SU-DHL-6 (cell line): ENCODE data around the gene RPL35A.

ENCODE experiments used
- H2AFZ ChIP-seq: fragments of 200-600 bp; sonication (generic); 2 replicates; pipeline ENCODE4 v1.6.1; 2014; ENCODE audit warnings: low read depth, mild to moderate bottlenecking, moderate library complexity, mixed read lengths, antibody characterized with exemption, low read length; ENCODE audit not compliant: severe bottlenecking
- H3F3A ChIP-seq: fragments of 200-600 bp; shearing (Covaris generic); 2 replicates; pipeline ENCODE4 v1.6.0; 2016; ENCODE audit warnings: antibody characterized with exemption, mild to moderate bottlenecking; ENCODE audit not compliant: insufficient read depth
- H3K27ac ChIP-seq: fragments of 200-600 bp; sonication (generic); 2 replicates; pipeline ENCODE4 v1.5.1; 2016; ENCODE audit warnings: low read depth, mild to moderate bottlenecking, low read length, moderate library complexity, mixed read lengths
- H3K27me3 ChIP-seq: fragments of 200-600 bp; sonication (generic), shearing (Covaris generic); 2 replicates; pipeline ENCODE4 v1.6.0; 2014; ENCODE audit warnings: mild to moderate bottlenecking, low read length
- H3K36me3 ChIP-seq: fragments of 200-600 bp; sonication (generic); 2 replicates; pipeline ENCODE4 v1.6.1; 2014; ENCODE audit warnings: mild to moderate bottlenecking, low read length, mixed read lengths
- H3K4me2 ChIP-seq: fragments of 300-600, 200-600 bp; shearing (Covaris generic), sonication (generic); 2 replicates; pipeline ENCODE4 v1.6.0; 2014; ENCODE audit warnings: low read length, low read depth, mild to moderate bottlenecking; ENCODE audit not compliant: poor library complexity, severe bottlenecking
- H3K4me3 ChIP-seq: fragments of 200-600 bp; sonication (generic); 2 replicates; pipeline ENCODE4 v1.5.1; 2014; ENCODE audit warnings: antibody characterized with exemption, low read length, mild to moderate bottlenecking, mixed read lengths; ENCODE audit not compliant: insufficient read depth, poor library complexity, severe bottlenecking
- H3K79me2 ChIP-seq: fragments of 200-600 bp; sonication (generic); 2 replicates; pipeline ENCODE4 v1.6.1; 2014; ENCODE audit warnings: mild to moderate bottlenecking, low read length, moderate library complexity; ENCODE audit not compliant: insufficient read depth
- H3K9ac ChIP-seq: fragments of 200-600 bp; sonication (generic); 2 replicates; pipeline ENCODE4 v1.7.0; 2014; ENCODE audit warnings: mild to moderate bottlenecking, low read length
- H3K9me2 ChIP-seq: fragments of 200-600 bp; sonication (generic); replicated peaks from 2 replicates; pipeline ENCODE4 v1.6.1; 2014; ENCODE audit warnings: low read length; ENCODE audit not compliant: insufficient read depth
- H3K9me3 ChIP-seq: fragments of 200-600 bp; sonication (generic); 2 replicates; pipeline ENCODE4 v1.6.1; 2014; ENCODE audit warnings: low read length, mixed read lengths; ENCODE audit not compliant: insufficient read depth
- H4K20me1 ChIP-seq: fragments of 200-600 bp; sonication (generic); 2 replicates; pipeline ENCODE4 v1.6.1; 2014; ENCODE audit warnings: low read depth, mild to moderate bottlenecking, antibody characterized with exemption, low read length, moderate library complexity, mixed read lengths
- EZH2phosphoT487 ChIP-seq: fragments of 200-600 bp; sonication (generic), shearing (Covaris generic); conservative IDR thresholded peaks from 2 replicates; pipeline ENCODE4 v1.6.1; 2018; ENCODE audit warnings: mild to moderate bottlenecking, antibody characterized with exemption, low read length, moderate library complexity, mixed read lengths
- TF ChIP-seq, protein P1 (sequence below): fragments of 200-600 bp; sonication (generic); IDR thresholded peaks from one replicate; pipeline ENCODE4 v1.5.1; 2017; ENCODE audit warnings: antibody characterized with exemption, mild to moderate bottlenecking, low read length, moderate library complexity; ENCODE audit not compliant: insufficient read depth, poor library complexity, severe bottlenecking

Gene RPL35A

DNA sequence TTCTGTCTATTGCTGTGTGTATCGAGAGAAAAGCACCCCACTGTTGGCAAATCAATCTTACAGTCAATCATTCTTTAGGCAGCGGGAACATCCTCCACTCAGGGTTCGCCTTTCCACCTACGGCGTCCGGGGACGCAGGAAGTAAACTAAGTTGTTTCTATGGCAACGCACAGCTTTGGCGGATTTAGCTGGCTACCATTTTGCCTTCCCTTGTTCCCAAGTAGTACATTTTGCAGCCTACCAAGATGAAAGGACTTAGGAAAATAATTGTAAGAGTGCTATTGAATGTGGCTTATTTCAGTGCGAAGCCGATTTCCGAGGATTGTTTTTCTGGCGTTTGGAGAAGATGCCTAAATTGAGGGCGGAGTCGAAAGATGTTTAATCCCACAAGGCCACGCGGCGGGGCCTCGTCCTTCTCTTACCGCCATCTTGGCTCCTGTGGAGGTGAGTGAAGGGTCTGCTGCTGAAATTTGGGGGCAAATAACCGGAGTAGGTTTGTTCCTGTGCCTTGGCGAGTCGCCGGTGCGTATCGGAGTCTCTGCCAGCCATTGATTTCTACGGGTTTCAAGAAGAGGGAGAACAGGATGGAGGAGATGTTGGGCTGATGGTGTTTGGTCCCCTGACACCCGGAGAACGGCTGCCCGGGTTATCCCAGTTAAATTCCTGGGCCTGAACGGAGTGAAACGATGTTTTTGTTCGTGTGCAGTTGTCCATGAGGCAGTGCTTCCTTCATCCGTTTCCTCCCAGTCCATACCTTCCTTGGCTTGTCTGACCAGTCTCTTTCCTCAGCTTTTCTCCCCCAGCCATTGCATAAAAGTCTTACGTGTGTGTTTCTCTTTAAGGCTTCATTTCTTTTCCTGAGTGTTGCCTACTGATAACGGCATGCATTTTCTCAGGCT is at the start of gene RPL35A:
RPL35A (plus strand) TSS at position 413 of the 899 bp plus-strand sequence. CDS start 778 bp downstream, outside the sequence.
- peaks cover 33% of the 10 kb centered on the region for H3F3A ChIP-seq
- no peaks in the 10 kb centered on the region for H3K9me2 ChIP-seq
- H2AFZ ChIP-seq: peak within 1 kb of the TSS; percentile 48
- H4K20me1 ChIP-seq: peaks cover 13% of the 10 kb centered on the region; the same call in 1 of the 2 replicates
- no peaks in the 10 kb centered on the region for H3K9me3 ChIP-seq
- peak within 1 kb of the TSS; percentile 87 for H3K4me2 ChIP-seq
- peak within 1 kb of the TSS; percentile 99 for H3K4me3 ChIP-seq
- no peak for TF ChIP-seq EZH2phosphoT487
- TF ChIP-seq, protein P1, sequence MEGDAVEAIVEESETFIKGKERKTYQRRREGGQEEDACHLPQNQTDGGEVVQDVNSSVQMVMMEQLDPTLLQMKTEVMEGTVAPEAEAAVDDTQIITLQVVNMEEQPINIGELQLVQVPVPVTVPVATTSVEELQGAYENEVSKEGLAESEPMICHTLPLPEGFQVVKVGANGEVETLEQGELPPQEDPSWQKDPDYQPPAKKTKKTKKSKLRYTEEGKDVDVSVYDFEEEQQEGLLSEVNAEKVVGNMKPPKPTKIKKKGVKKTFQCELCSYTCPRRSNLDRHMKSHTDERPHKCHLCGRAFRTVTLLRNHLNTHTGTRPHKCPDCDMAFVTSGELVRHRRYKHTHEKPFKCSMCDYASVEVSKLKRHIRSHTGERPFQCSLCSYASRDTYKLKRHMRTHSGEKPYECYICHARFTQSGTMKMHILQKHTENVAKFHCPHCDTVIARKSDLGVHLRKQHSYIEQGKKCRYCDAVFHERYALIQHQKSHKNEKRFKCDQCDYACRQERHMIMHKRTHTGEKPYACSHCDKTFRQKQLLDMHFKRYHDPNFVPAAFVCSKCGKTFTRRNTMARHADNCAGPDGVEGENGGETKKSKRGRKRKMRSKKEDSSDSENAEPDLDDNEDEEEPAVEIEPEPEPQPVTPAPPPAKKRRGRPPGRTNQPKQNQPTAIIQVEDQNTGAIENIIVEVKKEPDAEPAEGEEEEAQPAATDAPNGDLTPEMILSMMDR: no peak
- H3K9ac ChIP-seq: peak within 1 kb of the TSS; percentile 94
- H3K27me3 ChIP-seq: no peaks in the 10 kb centered on the region
- H3K36me3 ChIP-seq: peaks cover 28% of the 10 kb centered on the region
- peaks cover 34% of the 10 kb centered on the region for H3K79me2 ChIP-seq
- H3K27ac ChIP-seq: peak within 1 kb of the TSS; percentile 74

DNA sequence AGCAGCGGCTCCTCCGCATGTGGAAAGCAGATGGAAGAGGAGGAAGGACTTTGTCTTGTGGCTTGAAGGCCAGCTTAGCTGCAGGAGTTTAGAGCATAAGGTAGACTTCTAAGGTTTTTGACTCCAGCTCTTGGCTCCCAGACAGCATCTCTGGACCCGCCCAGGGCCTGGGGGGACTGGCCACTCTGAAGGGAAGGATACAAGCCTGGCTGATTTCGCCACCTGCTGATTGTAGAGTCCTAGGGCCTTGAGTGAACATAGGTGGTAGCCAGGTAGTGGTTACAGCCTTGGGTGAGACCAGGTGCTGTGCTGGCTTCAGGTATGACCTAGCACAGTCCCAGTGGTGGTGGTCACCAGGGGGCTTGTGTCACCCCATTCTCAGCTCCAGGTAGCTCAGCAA is 48.4 kb upstream of the RPL35A start:
- H3F3A ChIP-seq: no peaks in the 10 kb centered on the region
- no peaks in the 10 kb centered on the region for H4K20me1 ChIP-seq
- H3K27ac ChIP-seq: no peak overlapping the region
- H3K9ac ChIP-seq: no peak overlapping the region
- H2AFZ ChIP-seq: no peak overlapping the region
- TF ChIP-seq, protein P1: no peak
- no peak for TF ChIP-seq EZH2phosphoT487
- no peaks in the 10 kb centered on the region for H3K79me2 ChIP-seq
- H3K27me3 ChIP-seq: no peaks in the 10 kb centered on the region
- H3K9me3 ChIP-seq: no peaks in the 10 kb centered on the region
- H3K4me2 ChIP-seq: no peak overlapping the region
- no peaks in the 10 kb centered on the region for H3K9me2 ChIP-seq
- no peaks in the 10 kb centered on the region for H3K36me3 ChIP-seq
- no peak overlapping the region for H3K4me3 ChIP-seq

DNA sequence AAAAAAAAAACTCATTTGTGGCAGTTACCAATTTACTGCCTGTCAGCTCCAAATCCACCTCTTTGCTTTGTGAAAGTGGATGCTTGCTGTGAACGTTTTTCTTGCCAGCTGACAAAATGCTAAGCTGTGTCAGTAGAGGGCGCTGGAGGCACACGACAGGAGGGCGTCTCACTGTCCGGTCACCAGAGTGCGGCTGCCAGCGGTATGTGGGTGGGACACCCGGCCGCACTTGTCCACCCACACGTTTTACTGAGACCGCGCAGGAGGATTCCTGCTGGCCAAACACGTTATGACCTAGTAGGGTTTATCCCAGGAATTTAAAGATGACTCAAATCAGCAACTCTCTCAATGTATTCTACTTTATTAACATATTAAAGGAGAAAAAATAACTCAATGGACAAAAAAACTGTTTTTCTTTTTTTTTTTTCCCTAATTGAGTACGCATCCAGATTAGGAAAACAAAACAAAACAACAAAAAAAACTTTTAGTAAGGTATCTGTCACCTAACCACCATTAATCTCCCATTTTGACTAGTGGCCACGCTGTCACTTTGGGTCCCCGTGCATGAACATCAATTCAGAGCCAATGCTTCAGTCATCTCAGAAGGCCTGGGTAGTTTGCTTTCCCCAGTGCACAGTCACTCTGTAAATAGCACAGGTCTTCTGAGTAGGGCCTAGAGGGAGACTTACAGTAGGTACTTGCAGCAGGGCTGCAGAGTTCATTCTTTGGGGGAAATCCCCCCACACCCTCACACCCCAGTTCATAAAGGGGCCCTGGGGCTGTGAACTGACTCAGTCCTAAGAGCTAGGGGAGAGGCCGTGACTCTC is 43.8 kb upstream of the RPL35A start:
- no peaks in the 10 kb centered on the region for H3K36me3 ChIP-seq
- H3K27ac ChIP-seq: no peak overlapping the region

More for the DNA sequence above, 43.8 kb upstream of the RPL35A start:
- Histone ChIP-seq H3K9ac (no peak overlapping the region), H3K79me2 (no peaks in the 10 kb centered on the region), H3K27me3 (no peaks in the 10 kb centered on the region), H3K4me2 (no peak overlapping the region), H3K9me3 (no peaks in the 10 kb centered on the region), H4K20me1 (no peaks in the 10 kb centered on the region), H3K4me3 (no peak overlapping the region), H2AFZ (no peak overlapping the region), H3F3A (no peaks in the 10 kb centered on the region), H3K9me2 (no peaks in the 10 kb centered on the region)
- TF ChIP-seq EZH2phosphoT487: no peak
- TF ChIP-seq, protein P1: peak; percentile 68
